Measurements from ENCODE around the gene PHOSPHO1. TPM values are rescaled to one million over a fixed set of nuclear protein-coding genes. Genes with fewer than 3 reads are reported as not detected.
"Not testable (repeated sequence)": the region's sequence is repeated elsewhere in the genome, so short reads cannot be mapped to it uniquely, and the experiment has no call there.

The PHOSPHO1 gene
- total RNA-seq, 1 donor from 2014 or later: 0.78 TPM

GRCh38 chr17:49200423-49201083 lies 30.0 kb downstream of the PHOSPHO1 start:
- ATAC-seq: no peak
- DNase-seq (ENCODE audit: missing footprints): no peak
- intact Hi-C loops (cut with DNase I): no loop called here

GRCh38 chr17:49198211-49198610 lies 32.4 kb downstream of the PHOSPHO1 start:
- intact Hi-C loops (cut with DNase I): no loop called here
- DNase-seq (ENCODE audit: missing footprints) (no peak), ATAC-seq (no peak)

GRCh38 chr17:49197346-49197998 lies 33.1 kb downstream of the PHOSPHO1 start:
- DNase-seq (ENCODE audit: missing footprints) (no peak), ATAC-seq (no peak)
- intact Hi-C loops (cut with DNase I): no loop called here

GRCh38 chr17:49196520-49196919 lies 34.1 kb downstream of the PHOSPHO1 start:
- DNase-seq (ENCODE audit: missing footprints) (no peak), ATAC-seq (no peak)
- intact Hi-C loops (cut with DNase I): no loop called here

GRCh38 chr17:49195751-49196150 lies 34.8 kb downstream of the PHOSPHO1 start:
- no peak for DNase-seq (ENCODE audit: missing footprints)
- intact Hi-C loops (cut with DNase I): no loop called here
- ATAC-seq: no peak

- intact Hi-C loops (cut with DNase I): loop anchor here (5.0 kb wide), 1 partner anchor 98 kb away; no protein-coding TSS in a partner anchor
- no peak for DNase-seq (ENCODE audit: missing footprints)
- no peak for ATAC-seq
These were observed 36.3 kb downstream of the PHOSPHO1 start for GRCh38 chr17:49194297-49194607.

GRCh38 chr17:49193513-49194296 lies 36.9 kb downstream of the PHOSPHO1 start:
- ATAC-seq (no peak), DNase-seq (ENCODE audit: missing footprints) (no peak)
- intact Hi-C loops (cut with DNase I): loop anchor here (2.0 to 5.0 kb wide), 2 partner anchors 23 to 99 kb away; no protein-coding TSS in a partner anchor

- intact Hi-C loops (cut with DNase I): loop anchor here (2.0 to 5.0 kb wide), 2 partner anchors 25 to 100 kb away; no protein-coding TSS in a partner anchor
- ATAC-seq (peak; percentile 93), DNase-seq (ENCODE audit: missing footprints) (peak; percentile 91)
These were observed 38.5 kb downstream of the PHOSPHO1 start for GRCh38 chr17:49191917-49192741.

- no peak for ATAC-seq
- intact Hi-C loops (cut with DNase I): loop anchor here (5.0 kb wide), 1 partner anchor 101 kb away; no protein-coding TSS in a partner anchor
- no peak for DNase-seq (ENCODE audit: missing footprints)
These were observed 39.1 kb downstream of the PHOSPHO1 start for GRCh38 chr17:49191409-49191916.

- no peak for ATAC-seq
- intact Hi-C loops (cut with DNase I): loop anchor here (5.0 kb wide), 1 partner anchor 101 kb away; no protein-coding TSS in a partner anchor
These were observed 39.7 kb downstream of the PHOSPHO1 start for GRCh38 chr17:49190932-49191331.

GRCh38 chr17:49187301-49187700 lies 43.3 kb downstream of the PHOSPHO1 start:
- DNase-seq (ENCODE audit: missing footprints) (no peak), ATAC-seq (no peak)
- intact Hi-C loops (cut with DNase I): no loop called here

More at GRCh38 chr17:49190932-49191331, 39.7 kb downstream of the PHOSPHO1 start:
- DNase-seq (ENCODE audit: missing footprints): no peak

GRCh38 chr17:49185381-49185780 lies 45.2 kb downstream of the PHOSPHO1 start:
- intact Hi-C loops (cut with DNase I); DNase-seq (ENCODE audit: missing footprints); ATAC-seq: not testable (repeated sequence)

- ATAC-seq; DNase-seq (ENCODE audit: missing footprints); intact Hi-C loops (cut with DNase I): not testable (repeated sequence)
These were observed 46.1 kb downstream of the PHOSPHO1 start for GRCh38 chr17:49184522-49184921.

- intact Hi-C loops (cut with DNase I): no loop called here
- DNase-seq (ENCODE audit: missing footprints): no peak
- ATAC-seq: no peak
These were observed 46.8 kb downstream of the PHOSPHO1 start for GRCh38 chr17:49183801-49184200.

GRCh38 chr17:49183341-49183740 lies 47.2 kb downstream of the PHOSPHO1 start:
- ATAC-seq (no peak), DNase-seq (ENCODE audit: missing footprints) (no peak)
- intact Hi-C loops (cut with DNase I): no loop called here

GRCh38 chr17:49180998-49181635 lies 49.5 kb downstream of the PHOSPHO1 start:
- DNase-seq (ENCODE audit: missing footprints) (no peak), ATAC-seq (no peak)
- intact Hi-C loops (cut with DNase I): loop anchor here (1.0 kb wide), 1 partner anchor 46 kb away; no protein-coding TSS in a partner anchor

GRCh38 chr17:49180303-49180702 lies 50.3 kb downstream of the PHOSPHO1 start:
- no peak for ATAC-seq
- intact Hi-C loops (cut with DNase I): no loop called here
- DNase-seq (ENCODE audit: missing footprints): peak; percentile 78

GRCh38 chr17:49175978-49176377 lies 54.6 kb downstream of the PHOSPHO1 start:
- DNase-seq (ENCODE audit: missing footprints); intact Hi-C loops (cut with DNase I); ATAC-seq: not testable (repeated sequence)

Data from Right ventricle myocardium inferior (tissue), 1 donor.